GM12873 (cell line): ENCODE results near the gene CYB5D1.

ENCODE experiments used
- CTCF ChIP-seq: IDR thresholded peaks from 2 replicates; pipeline ENCODE4 v1.5.1; 2012; ENCODE audit warnings: low read depth, mild to moderate bottlenecking, moderate library complexity, low read length, control low read depth; ENCODE audit not compliant: insufficient read depth; ENCODE audit errors: missing control alignments

CYB5D1 gene

GRCh38 chr17:7903154-7904103 is 45.6 kb downstream of the CYB5D1 start:
- TF ChIP-seq CTCF: no peak

- no peak for TF ChIP-seq CTCF
Observed at GRCh38 chr17:7909089-7909488, 51.3 kb downstream of the CYB5D1 start.

- no peak for TF ChIP-seq CTCF
Observed at GRCh38 chr17:7910281-7910680, 52.5 kb downstream of the CYB5D1 start.

- TF ChIP-seq CTCF: no peak
Observed at GRCh38 chr17:7910711-7911110, 52.9 kb downstream of the CYB5D1 start.

- TF ChIP-seq CTCF: no peak
Observed at GRCh38 chr17:7911116-7911515, 53.3 kb downstream of the CYB5D1 start.
